ENCODE results near the gene DDX46.

DNA sequence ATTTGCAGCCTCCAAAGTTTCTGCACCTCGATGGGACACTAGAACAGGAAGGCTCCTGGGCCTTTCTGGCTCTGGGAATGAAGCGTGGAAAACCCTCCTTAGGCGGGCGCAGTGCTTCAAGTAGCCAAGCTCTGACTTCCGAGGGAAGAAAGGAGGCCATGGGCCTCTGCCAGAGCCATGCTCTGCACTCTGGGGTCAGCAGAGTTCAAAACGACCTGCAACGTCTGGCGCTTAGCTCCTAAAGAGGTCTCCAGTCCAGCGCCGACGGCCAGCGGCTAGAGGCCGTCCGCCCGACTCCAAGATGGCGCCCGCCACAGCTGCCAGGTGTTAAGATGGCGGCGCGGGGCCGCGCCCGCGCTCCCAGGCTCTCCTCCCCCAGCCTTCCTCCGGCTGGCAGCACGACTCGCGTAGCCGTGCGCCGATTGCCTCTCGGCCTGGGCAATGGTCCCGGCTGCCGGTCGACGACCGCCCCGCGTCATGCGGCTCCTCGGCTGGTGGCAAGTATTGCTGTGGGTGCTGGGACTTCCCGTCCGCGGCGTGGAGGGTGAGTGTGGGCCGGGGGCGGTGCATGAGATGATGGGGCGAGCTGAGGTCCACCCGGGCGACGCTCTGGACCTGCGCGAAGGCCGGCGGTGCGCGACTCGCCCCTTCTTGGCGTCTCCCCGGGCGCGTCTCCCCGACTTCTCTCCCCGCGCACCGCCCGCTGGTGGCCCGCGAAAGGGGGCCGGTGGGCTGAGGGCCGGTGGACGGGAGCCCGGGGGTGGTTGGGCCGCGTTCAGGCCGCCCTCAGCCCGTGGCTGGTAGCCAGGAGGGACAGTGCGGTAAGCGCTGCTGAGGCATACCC is 115.6 kb downstream of the DDX46 start, which contains the start of gene TXNDC15:
- TF ChIP-seq, protein P1, sequence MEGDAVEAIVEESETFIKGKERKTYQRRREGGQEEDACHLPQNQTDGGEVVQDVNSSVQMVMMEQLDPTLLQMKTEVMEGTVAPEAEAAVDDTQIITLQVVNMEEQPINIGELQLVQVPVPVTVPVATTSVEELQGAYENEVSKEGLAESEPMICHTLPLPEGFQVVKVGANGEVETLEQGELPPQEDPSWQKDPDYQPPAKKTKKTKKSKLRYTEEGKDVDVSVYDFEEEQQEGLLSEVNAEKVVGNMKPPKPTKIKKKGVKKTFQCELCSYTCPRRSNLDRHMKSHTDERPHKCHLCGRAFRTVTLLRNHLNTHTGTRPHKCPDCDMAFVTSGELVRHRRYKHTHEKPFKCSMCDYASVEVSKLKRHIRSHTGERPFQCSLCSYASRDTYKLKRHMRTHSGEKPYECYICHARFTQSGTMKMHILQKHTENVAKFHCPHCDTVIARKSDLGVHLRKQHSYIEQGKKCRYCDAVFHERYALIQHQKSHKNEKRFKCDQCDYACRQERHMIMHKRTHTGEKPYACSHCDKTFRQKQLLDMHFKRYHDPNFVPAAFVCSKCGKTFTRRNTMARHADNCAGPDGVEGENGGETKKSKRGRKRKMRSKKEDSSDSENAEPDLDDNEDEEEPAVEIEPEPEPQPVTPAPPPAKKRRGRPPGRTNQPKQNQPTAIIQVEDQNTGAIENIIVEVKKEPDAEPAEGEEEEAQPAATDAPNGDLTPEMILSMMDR (IDR thresholded peaks at IDR 0.05 in 4 of 5, conservative IDR thresholded peaks at IDR 0.05 in 1 of 5), result no peak
- TF ChIP-seq POLR2A (IDR thresholded peaks at IDR 0.05), result peak in 1 of 2 donors; percentile 38
